ENCODE results near the gene CD69. TPM values are rescaled to one million over a fixed set of nuclear protein-coding genes. Genes with fewer than 3 reads are reported as not detected.

CD69 gene
- total RNA-seq, 1 donor from 2014 or later = 11.4 TPM

DNA sequence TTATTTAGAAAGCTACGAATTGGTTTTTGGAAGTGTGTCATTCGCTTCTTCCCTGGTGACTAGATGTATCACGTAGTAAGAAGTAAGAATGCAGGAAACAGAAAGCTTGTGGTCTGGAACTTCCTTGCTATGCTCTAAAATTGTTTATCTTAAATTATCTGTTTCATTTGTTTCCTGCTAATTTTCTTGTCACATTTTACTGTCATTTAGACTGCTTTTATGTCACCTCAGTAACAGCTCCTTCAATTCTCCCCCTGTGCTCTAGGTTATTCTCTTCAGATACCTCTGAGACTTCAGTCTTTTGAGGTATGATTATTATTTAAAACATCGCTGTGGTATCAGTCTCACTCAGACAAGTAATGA lies 699 bp upstream of the CD69 start:
- DNase-seq (no peak), ATAC-seq (peak; percentile 29 to 35)
- no peaks in the 10 kb centered on the region for H3K9me3 ChIP-seq
- TF ChIP-seq, protein P1, sequence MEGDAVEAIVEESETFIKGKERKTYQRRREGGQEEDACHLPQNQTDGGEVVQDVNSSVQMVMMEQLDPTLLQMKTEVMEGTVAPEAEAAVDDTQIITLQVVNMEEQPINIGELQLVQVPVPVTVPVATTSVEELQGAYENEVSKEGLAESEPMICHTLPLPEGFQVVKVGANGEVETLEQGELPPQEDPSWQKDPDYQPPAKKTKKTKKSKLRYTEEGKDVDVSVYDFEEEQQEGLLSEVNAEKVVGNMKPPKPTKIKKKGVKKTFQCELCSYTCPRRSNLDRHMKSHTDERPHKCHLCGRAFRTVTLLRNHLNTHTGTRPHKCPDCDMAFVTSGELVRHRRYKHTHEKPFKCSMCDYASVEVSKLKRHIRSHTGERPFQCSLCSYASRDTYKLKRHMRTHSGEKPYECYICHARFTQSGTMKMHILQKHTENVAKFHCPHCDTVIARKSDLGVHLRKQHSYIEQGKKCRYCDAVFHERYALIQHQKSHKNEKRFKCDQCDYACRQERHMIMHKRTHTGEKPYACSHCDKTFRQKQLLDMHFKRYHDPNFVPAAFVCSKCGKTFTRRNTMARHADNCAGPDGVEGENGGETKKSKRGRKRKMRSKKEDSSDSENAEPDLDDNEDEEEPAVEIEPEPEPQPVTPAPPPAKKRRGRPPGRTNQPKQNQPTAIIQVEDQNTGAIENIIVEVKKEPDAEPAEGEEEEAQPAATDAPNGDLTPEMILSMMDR (IDR thresholded peaks at IDR 0.05) = no peak
- no peaks in the 10 kb centered on the region for H3K27me3 ChIP-seq (ENCODE audit: low read depth)
- peak overlapping the region; percentile 48 for H3K4me3 ChIP-seq
- no peaks in the 10 kb centered on the region for H3K4me1 ChIP-seq
- no peaks in the 10 kb centered on the region for H3K36me3 ChIP-seq
- intact Hi-C loops (cut with DNase I) = no loop called here
- peak overlapping the region; percentile 51 for H3K27ac ChIP-seq

DNA sequence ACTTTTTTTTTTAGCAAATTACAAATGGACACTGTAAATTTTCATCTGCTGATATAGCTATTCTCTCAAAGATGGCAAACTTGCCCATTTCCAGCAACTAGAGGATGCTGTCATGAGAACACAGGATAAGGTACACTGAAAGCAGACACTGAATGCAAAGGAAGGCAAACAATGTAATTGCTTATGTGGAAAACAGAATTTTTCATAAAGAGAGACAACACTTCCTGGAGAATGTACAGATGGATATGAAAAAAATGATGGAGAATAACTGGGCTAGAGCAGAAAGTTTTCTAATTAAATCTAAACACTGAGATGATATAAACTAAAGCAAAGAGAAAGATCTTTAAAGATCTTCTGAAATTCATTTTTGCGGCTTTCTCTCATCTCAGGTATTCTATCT lies 581 bp downstream of the CD69 start:
- Histone ChIP-seq H3K27ac (peak overlapping the region; percentile 51), H3K27me3 (ENCODE audit: low read depth) (no peaks in the 10 kb centered on the region), H3K4me1 (no peaks in the 10 kb centered on the region), H3K36me3 (no peaks in the 10 kb centered on the region), H3K9me3 (no peaks in the 10 kb centered on the region), H3K4me3 (peak overlapping the region; percentile 48)
- DNase-seq (no peak), ATAC-seq (no peak)
- TF ChIP-seq, protein P1 (IDR thresholded peaks at IDR 0.05) = no peak
- intact Hi-C loops (cut with DNase I) = no loop called here

DNA sequence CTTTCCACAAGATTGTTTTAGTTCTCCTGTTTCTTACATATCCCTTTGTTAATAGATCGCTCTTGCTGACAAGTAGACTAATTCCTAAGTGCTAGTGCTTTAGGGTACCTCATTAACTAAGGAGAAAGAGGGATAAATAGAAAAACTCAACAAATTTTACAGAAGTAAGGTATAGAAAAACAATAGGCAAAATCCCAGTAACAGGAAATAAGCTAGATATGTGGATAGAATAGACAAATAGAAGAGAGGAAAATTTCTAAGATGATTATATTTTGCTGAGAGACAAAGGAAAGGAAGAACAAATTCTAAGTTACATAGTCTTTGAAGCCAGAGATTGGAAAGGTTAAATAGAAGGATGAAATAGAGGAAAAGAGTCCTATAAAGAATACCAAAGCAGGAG lies 1.0 kb downstream of the CD69 start:
- intact Hi-C loops (cut with DNase I) = no loop called here
- DNase-seq (no peak), ATAC-seq (no peak)
- H3K4me1 ChIP-seq = no peaks in the 10 kb centered on the region
- H3K27ac ChIP-seq = peak overlapping the region; percentile 51
- TF ChIP-seq, protein P1 (IDR thresholded peaks at IDR 0.05) = no peak
- no peaks in the 10 kb centered on the region for H3K27me3 ChIP-seq (ENCODE audit: low read depth)
- no peaks in the 10 kb centered on the region for H3K36me3 ChIP-seq
- peak overlapping the region; percentile 48 for H3K4me3 ChIP-seq
- no peaks in the 10 kb centered on the region for H3K9me3 ChIP-seq

- H3K9me3 ChIP-seq = no peaks in the 10 kb centered on the region
- H3K27me3 ChIP-seq (ENCODE audit: low read depth) = no peaks in the 10 kb centered on the region
- TF ChIP-seq, protein P1 (IDR thresholded peaks at IDR 0.05) = no peak
- peak overlapping the region; percentile 51 for H3K27ac ChIP-seq
- H3K4me3 ChIP-seq = peak overlapping the region; percentile 48
- H3K4me1 ChIP-seq = no peaks in the 10 kb centered on the region
- H3K36me3 ChIP-seq = peaks cover 3% of the 10 kb centered on the region
- ATAC-seq = no peak
- intact Hi-C loops (cut with DNase I) = no loop called here
- DNase-seq = no peak
Observed at GRCh38 chr12:9758119-9758518, 2.6 kb downstream of the CD69 start.

DNA sequence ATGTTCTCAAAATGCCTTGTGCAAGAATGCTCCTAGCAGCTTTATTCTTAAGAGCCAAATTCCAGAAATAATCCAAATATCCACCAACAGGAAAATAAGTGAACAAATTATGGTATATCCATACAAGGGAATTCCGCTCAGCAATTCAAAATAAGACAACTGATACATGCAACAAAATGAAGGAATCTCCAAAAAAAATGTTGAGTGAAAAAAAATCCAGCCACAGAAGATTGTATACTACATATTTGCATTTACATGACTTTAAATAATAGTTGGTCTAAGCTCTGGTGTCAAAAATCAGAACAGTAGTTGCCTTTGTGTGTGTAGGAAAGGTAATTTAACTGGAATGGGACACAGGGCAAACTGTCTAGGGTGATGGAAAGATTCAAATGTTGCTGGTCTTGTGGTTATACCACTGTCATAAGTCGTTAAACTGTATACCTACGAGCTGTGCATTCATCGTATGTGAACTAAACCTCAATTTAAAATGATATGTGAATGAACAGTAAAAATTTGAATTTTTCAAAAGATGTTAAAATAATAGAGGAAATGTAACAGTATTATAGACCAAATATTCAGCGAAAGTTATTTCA lies 3.2 kb downstream of the CD69 start:
- TF ChIP-seq, protein P1 (IDR thresholded peaks at IDR 0.05) = no peak
- no peaks in the 10 kb centered on the region for H3K27me3 ChIP-seq (ENCODE audit: low read depth)
- DNase-seq = no peak
- ATAC-seq = no peak
- intact Hi-C loops (cut with DNase I) = no loop called here
- no peaks in the 10 kb centered on the region for H3K4me1 ChIP-seq
- peak overlapping the region; percentile 51 for H3K27ac ChIP-seq
- H3K36me3 ChIP-seq = peaks cover 8% of the 10 kb centered on the region
- no peaks in the 10 kb centered on the region for H3K9me3 ChIP-seq
- peak overlapping the region; percentile 48 for H3K4me3 ChIP-seq

All from lower lobe of right lung (tissue), 2 donors.